ENCODE results near the gene USP44.

USP44 gene

DNA sequence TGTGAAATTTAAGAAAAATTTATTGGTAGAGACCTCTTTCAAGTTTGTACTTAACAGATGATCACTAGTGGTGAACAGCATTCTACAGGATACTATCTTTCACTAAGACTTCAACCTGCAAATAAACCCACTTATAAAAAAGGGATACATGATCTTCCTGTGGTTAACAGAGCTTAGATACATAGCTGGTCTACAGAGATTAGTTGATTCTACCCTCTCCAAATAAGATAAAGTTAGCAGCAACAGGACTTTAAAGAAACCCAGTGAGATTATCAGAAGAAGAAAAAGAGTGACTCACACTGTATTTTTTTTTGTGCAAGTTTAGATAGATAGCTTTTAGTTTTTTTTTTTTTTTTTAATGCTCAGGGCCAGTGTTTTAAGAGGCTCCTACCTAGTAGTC lies 34.5 kb downstream of the USP44 start:
- H3K4me3 ChIP-seq (ENCODE audit: low read depth, low read length) = no peak overlapping the region
- peak; percentile 2 for DNase-seq (ENCODE audit: low read depth, low spot score)
- TF ChIP-seq, protein P1, sequence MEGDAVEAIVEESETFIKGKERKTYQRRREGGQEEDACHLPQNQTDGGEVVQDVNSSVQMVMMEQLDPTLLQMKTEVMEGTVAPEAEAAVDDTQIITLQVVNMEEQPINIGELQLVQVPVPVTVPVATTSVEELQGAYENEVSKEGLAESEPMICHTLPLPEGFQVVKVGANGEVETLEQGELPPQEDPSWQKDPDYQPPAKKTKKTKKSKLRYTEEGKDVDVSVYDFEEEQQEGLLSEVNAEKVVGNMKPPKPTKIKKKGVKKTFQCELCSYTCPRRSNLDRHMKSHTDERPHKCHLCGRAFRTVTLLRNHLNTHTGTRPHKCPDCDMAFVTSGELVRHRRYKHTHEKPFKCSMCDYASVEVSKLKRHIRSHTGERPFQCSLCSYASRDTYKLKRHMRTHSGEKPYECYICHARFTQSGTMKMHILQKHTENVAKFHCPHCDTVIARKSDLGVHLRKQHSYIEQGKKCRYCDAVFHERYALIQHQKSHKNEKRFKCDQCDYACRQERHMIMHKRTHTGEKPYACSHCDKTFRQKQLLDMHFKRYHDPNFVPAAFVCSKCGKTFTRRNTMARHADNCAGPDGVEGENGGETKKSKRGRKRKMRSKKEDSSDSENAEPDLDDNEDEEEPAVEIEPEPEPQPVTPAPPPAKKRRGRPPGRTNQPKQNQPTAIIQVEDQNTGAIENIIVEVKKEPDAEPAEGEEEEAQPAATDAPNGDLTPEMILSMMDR (IDR thresholded peaks at IDR 0.05; ENCODE audit: low read depth, low read length) = no peak
- in situ Hi-C loops (cut with HindIII; ENCODE audit: low sequenced_read_pairs) = no loop called here

DNA sequence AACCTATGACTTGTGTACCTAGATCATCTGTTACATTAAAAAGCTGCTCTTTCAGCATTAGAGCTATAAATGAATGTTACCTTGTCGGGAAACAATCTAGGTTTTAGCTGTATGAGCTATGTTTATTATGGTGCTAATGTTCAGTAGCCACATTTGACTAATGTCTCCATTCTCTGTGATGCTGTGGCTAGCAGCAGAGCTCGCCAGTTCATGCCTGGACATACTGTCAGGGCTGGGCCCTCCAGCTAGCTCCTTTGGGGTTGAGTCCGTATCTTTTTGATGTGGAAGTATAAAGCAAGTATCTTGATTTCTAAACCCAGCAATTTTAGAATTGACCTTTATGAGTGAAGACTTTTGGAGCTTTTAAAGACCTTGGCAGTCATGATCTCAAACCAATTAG lies 36.1 kb downstream of the USP44 start:
- no peak for DNase-seq (ENCODE audit: low read depth, low spot score)
- TF ChIP-seq, protein P1 (IDR thresholded peaks at IDR 0.05; ENCODE audit: low read depth, low read length) = no peak
- H3K4me3 ChIP-seq (ENCODE audit: low read depth, low read length) = no peak overlapping the region
- in situ Hi-C loops (cut with HindIII; ENCODE audit: low sequenced_read_pairs) = no loop called here

DNA sequence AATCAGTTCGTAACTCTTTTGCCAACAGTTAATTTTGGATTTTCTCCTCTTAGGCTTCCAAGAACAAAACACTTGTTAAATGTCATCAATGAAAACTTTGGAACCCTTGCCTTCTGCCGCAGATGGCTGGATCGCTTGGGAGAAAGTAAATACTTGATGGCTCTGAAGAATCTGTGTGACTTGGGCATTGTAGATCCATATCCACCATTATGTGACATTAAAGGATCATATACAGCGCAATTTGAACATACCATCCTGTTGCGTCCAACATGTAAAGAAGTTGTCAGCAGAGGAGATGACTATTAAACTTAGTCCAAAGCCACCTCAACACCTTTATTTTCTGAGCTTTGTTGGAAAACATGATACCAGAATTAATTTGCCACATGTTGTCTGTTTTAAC lies 37.7 kb downstream of the USP44 start:
- no peak overlapping the region for H3K4me3 ChIP-seq (ENCODE audit: low read depth, low read length)
- no peak for DNase-seq (ENCODE audit: low read depth, low spot score)
- in situ Hi-C loops (cut with HindIII; ENCODE audit: low sequenced_read_pairs) = no loop called here
- TF ChIP-seq, protein P1 (IDR thresholded peaks at IDR 0.05; ENCODE audit: low read depth, low read length) = no peak

DNA sequence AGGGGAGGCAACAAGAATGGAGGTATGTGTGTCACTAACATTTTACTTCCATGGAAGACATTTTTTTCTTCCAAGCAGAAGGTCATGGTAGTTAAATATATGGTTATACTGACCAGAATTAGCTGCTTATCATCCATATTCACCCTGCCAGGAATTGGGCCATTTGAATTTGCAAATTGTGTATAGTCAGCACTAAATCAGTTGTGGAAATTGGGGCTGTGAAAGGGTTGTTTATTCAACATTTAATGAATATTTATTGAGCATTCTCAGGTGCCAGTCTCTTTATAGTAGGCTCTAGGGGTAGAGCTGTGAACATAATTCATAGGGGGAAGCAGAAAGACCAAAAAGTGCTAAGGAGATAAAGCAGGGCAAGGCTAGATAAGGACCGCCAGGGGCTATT lies 39.3 kb downstream of the USP44 start:
- in situ Hi-C loops (cut with HindIII; ENCODE audit: low sequenced_read_pairs) = no loop called here
- no peak for DNase-seq (ENCODE audit: low read depth, low spot score)
- H3K4me3 ChIP-seq (ENCODE audit: low read depth, low read length) = no peak overlapping the region
- TF ChIP-seq, protein P1 (IDR thresholded peaks at IDR 0.05; ENCODE audit: low read depth, low read length) = no peak

DNA sequence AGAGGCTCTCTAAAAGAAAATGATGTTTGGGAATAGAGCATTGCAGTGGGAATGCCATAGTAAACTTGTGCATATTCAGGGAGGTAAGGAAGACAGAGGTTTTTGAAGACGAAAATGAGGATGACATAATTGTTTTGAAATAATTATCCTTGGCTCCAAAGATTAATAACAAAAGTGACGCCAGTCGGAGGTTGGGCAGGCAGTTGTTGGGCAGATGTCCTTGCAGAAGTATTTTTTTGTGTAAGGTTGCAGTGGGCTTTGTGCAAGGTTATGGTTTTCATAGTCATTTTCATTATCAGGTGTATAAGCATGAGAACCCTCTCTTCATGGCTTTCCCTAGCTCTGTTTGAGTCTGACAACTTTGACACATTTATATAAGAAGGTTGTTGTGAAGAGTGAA lies 42.0 kb downstream of the USP44 start:
- TF ChIP-seq, protein P1 (IDR thresholded peaks at IDR 0.05; ENCODE audit: low read depth, low read length) = no peak
- DNase-seq (ENCODE audit: low read depth, low spot score) = no peak
- no peak overlapping the region for H3K4me3 ChIP-seq (ENCODE audit: low read depth, low read length)
- in situ Hi-C loops (cut with HindIII; ENCODE audit: low sequenced_read_pairs) = no loop called here

DNA sequence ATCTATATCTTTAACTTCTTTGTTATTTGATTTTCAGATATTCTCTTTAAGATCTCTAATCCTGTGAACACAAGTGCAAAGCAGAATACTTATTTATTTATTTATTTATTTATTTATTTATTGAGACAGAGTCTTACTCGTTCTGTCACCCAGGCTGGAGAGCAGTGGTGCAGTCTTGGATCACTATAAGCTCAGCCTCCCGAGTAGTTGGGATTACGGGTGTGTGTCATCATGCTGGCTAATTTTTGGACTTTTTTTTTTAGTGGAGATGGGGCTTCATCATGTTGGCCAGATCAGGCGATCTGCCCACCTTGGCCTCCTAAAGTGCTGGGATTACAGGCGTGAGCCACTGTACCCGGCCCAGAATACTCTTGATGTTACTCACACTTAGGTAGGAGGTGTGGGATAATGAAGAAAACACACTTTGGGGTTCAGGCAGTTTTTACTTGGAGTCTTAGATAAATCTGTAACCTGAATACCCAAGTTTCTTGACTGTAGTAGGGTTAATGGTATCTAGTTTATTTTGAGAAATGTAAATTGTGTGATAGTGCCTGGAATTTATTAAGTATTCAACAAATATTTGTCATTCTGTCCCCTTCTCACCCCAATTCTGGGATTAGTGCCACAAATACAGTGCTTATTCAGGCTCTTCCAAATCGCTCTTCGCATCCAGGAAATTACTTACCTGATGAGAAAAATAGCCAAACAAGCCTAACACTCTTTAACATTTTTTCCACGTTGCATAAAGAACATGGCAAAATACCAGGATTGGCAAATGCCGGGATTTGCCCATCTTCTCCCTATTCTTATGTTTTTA lies 44.4 kb downstream of the USP44 start:
- no peak for DNase-seq (ENCODE audit: low read depth, low spot score)
- no peak overlapping the region for H3K4me3 ChIP-seq (ENCODE audit: low read depth, low read length)
- TF ChIP-seq, protein P1 (IDR thresholded peaks at IDR 0.05; ENCODE audit: low read depth, low read length) = no peak
- in situ Hi-C loops (cut with HindIII; ENCODE audit: low sequenced_read_pairs) = no loop called here

Data from astrocyte of the spinal cord (primary cell).